Mucosa of descending colon (tissue), 3 donors: Measurements from ENCODE around the gene RIPOR2. TPM values are rescaled to one million over a fixed set of nuclear protein-coding genes. Genes with fewer than 3 reads are reported as not detected.

Experiments used
- ATAC-seq: fragments of 200-7000 bp; cut with Tn5 transposase; one replicate; pipeline ENCODE4 v1.9.1; 2020; ENCODE audit warnings: mild to moderate bottlenecking, moderate library complexity
- DNase-seq, 3 donors: peaks; one replicate each; pipeline ENCODE4 v3.0.0-alpha.2; 2020
- H3K36me3 ChIP-seq: fragments of 200-600 bp; one replicate; pipeline ENCODE4 v1.8.0; 2021; ENCODE audit warnings: low read depth, mild to moderate bottlenecking
- H3K4me1 ChIP-seq: fragments of 200-600 bp; one replicate; pipeline ENCODE4 v1.8.0; 2021; ENCODE audit warnings: low read depth, mild to moderate bottlenecking
- H3K4me3 ChIP-seq: fragments of 200-600 bp; one replicate; pipeline ENCODE4 v1.8.0; 2021; ENCODE audit warnings: mild to moderate bottlenecking
- H3K9me3 ChIP-seq: fragments of 200-600 bp; one replicate; pipeline ENCODE4 v1.8.0; 2021; ENCODE audit warnings: mild to moderate bottlenecking
- CTCF ChIP-seq: fragments of 200-600 bp; IDR thresholded peaks from one replicate; pipeline ENCODE4 v1.8.0; 2022; ENCODE audit warnings: antibody characterized with exemption, mild to moderate bottlenecking
- intact Hi-C, 2 donors: fragments of 100-400 bp; cut with DNase I in 1 of 2; cut with micrococcal nuclease in 1 of 2; formaldehyde crosslinking; loops; one replicate each; pipeline versions ENCODE4 v1.11.0 to v1.11.1; 2022; cut with DNase I, micrococcal nuclease
- total RNA-seq, 3 donors: library from RNA; stranded (reverse); fragmentation: NEBNext Ultra II Directional in 2 of 3; extraction: Animal tissue kit (Norgen Biotek cat#: 25700) in 2 of 3; gene quantifications; one replicate each; pipeline versions ENCODE4 v1.2.1 to v1.2.4, GENCODE V29; 2021 to 2023
- donor health status: DM: no; HTN: no; CAD: no; lungs with moderate emphysema.
- donor health status: DM: no; HTN: no; CAD: no.
- donor health status: DM: no; HTN: yes; CAD: no.

The RIPOR2 gene
- total RNA-seq, 3 donors from 2014 or later: 2.9 to 4.7 (median 4.1) TPM

GRCh38 chr6:24795106-24795505 lies 140.7 kb downstream of the RIPOR2 start:
- ATAC-seq (no peak), DNase-seq (no peak)
- Histone ChIP-seq H3K4me1 (no peaks in the 10 kb centered on the region), H3K4me3 (no peak overlapping the region), H3K9me3 (no peaks in the 10 kb centered on the region), H3K36me3 (no peaks in the 10 kb centered on the region)
- no peak for TF ChIP-seq CTCF
- intact Hi-C loops: no loop called here

DNA sequence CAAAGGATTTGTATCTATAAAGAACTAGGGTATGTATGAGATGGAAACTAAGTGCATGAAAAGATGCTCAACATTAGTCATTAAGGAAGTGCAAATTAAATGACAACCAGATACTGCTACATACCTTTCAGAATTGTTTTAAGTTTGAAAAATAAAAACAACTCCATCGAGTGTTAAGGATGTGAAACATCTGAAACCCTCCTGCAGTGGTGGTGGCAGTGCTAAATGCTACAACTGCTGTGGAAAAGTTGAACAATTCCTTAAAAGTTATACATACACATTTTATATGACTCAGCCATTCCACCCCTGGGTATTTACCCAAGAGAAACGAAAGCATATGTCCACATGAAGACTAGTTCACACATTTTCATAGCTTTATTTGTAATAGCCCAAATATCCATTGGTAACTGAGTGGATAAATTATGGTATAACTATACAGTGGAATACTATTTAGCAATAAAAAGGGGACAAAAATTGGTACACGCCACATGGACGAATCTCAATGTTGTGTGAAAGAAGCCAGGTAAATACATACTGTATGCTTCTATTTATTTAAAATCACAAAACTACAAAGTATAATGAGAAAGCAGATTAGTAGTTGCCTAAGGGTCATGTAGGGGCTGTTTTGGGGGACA lies 147.6 kb downstream of the RIPOR2 start:
- no peaks in the 10 kb centered on the region for H3K36me3 ChIP-seq
- no peaks in the 10 kb centered on the region for H3K4me1 ChIP-seq
- H3K9me3 ChIP-seq: no peaks in the 10 kb centered on the region
- no peak overlapping the region for H3K4me3 ChIP-seq
- DNase-seq (no peak), ATAC-seq (no peak)
- intact Hi-C loops: no loop called here
- no peak for TF ChIP-seq CTCF

- ATAC-seq (no peak), DNase-seq (no peak)
- Histone ChIP-seq H3K36me3 (no peaks in the 10 kb centered on the region), H3K4me3 (no peak overlapping the region), H3K4me1 (peaks cover 16% of the 10 kb centered on the region), H3K9me3 (no peaks in the 10 kb centered on the region)
- no peak for TF ChIP-seq CTCF
- intact Hi-C loops: no loop called here
Observed at GRCh38 chr6:24780206-24780605, 155.6 kb downstream of the RIPOR2 start.

GRCh38 chr6:24779416-24780016 lies 156.2 kb downstream of the RIPOR2 start:
- ATAC-seq (peak; percentile 35), DNase-seq (no peak)
- peaks cover 16% of the 10 kb centered on the region for H3K4me1 ChIP-seq
- H3K9me3 ChIP-seq: no peaks in the 10 kb centered on the region
- intact Hi-C loops: loop anchor here in 1 of 2 donors (10.0 kb wide), 1 partner anchor 115 kb away; the partner anchor contains the start of genes ACOT13 and TDP2
- H3K4me3 ChIP-seq: no peak overlapping the region
- H3K36me3 ChIP-seq: no peaks in the 10 kb centered on the region
- TF ChIP-seq CTCF: no peak

DNA sequence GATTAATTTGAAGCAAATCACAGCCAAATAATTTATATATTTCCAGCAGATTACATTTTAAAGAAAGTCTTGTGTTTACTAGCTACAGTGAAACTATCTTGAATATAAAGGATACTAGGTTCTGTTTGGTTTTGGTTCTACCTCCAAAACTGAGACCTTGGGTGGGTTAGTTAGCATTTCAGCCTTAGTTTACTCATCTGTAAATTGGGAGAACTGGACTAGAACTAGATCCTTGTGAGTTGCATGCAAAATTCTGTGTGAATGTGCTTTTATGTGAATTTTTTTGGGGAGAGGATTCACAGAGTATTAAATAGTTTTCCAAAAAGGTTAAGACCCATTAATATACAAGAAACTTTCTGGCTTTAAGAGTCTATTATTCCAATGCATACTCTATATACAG lies 156.9 kb downstream of the RIPOR2 start:
- DNase-seq (no peak), ATAC-seq (no peak)
- H3K36me3 ChIP-seq: no peaks in the 10 kb centered on the region
- intact Hi-C loops: loop anchor here in 1 of 2 donors (10.0 kb wide), 1 partner anchor 114 kb away; the partner anchor contains the start of genes ACOT13 and TDP2
- peaks cover 16% of the 10 kb centered on the region for H3K4me1 ChIP-seq
- no peaks in the 10 kb centered on the region for H3K9me3 ChIP-seq
- no peak for TF ChIP-seq CTCF
- no peak overlapping the region for H3K4me3 ChIP-seq
